GM19193 (cell line): ENCODE measurements around the gene RNF5.

Experiments
- POLR2A ChIP-seq: IDR thresholded peaks from 4 replicates; pipeline ENCODE4 v1.6.1; 2011; ENCODE audit not compliant: insufficient read depth, insufficient read length; ENCODE audit errors: extremely low read depth

RNF5 gene

GRCh38 chr6:32177788-32178546, at the start of gene RNF5:
Gene RNF5, plus strand, starts transcription at chr6:32178405. Its CDS starts 107 bp downstream, at chr6:32178512.
- peak; percentile 22 for TF ChIP-seq POLR2A

GRCh38 chr6:32128751-32129296, 49.4 kb upstream of the RNF5 start:
- TF ChIP-seq POLR2A = no peak

- TF ChIP-seq POLR2A = no peak
Measured at GRCh38 chr6:32129297-32130088, 48.7 kb upstream of the RNF5 start.

- TF ChIP-seq POLR2A = no peak
Measured at GRCh38 chr6:32131439-32131948, 46.7 kb upstream of the RNF5 start.

- TF ChIP-seq POLR2A = no peak
Measured at GRCh38 chr6:32132110-32132509, 46.1 kb upstream of the RNF5 start.

GRCh38 chr6:32133786-32134185, 44.4 kb upstream of the RNF5 start:
- no peak for TF ChIP-seq POLR2A

- no peak for TF ChIP-seq POLR2A
Measured at GRCh38 chr6:32137454-32137853, 40.8 kb upstream of the RNF5 start.

GRCh38 chr6:32139590-32139989, 38.6 kb upstream of the RNF5 start:
- TF ChIP-seq POLR2A = no peak

- TF ChIP-seq POLR2A = no peak
Measured at GRCh38 chr6:32140420-32141046, 37.7 kb upstream of the RNF5 start.

- TF ChIP-seq POLR2A = no peak
Measured at GRCh38 chr6:32146287-32146686, 31.9 kb upstream of the RNF5 start.

- TF ChIP-seq POLR2A = no peak
Measured at GRCh38 chr6:32146687-32147086, 31.5 kb upstream of the RNF5 start.

GRCh38 chr6:32147401-32148132, 30.6 kb upstream of the RNF5 start:
- no peak for TF ChIP-seq POLR2A

GRCh38 chr6:32148289-32149091, 29.7 kb upstream of the RNF5 start:
- no peak for TF ChIP-seq POLR2A
